ENCODE results near the gene CTIF.

Gene CTIF

GRCh38 chr18:48853588-48853987, 314.8 kb downstream of the CTIF start:
- DNase-seq (ENCODE audit: insufficient read length, low spot score), result no peak
- TF ChIP-seq POLR2AphosphoS5 (IDR thresholded peaks at IDR 0.05; ENCODE audit: low read depth, low read length), result no peak
- no peak for TF ChIP-seq PAX5 (IDR thresholded peaks at IDR 0.05; ENCODE audit: insufficient read depth, low read length, severe bottlenecking)
- no peak for TF ChIP-seq POLR2A (IDR thresholded peaks at IDR 0.05; ENCODE audit: low read depth, low read length)
- no peak for TF ChIP-seq SPI1 (IDR thresholded peaks at IDR 0.05; ENCODE audit: low read depth, low read length)
- no peak for TF ChIP-seq TAF1 (IDR thresholded peaks at IDR 0.05; ENCODE audit: low read depth, low read length)
- no peak for TF ChIP-seq POU2F2 (IDR thresholded peaks at IDR 0.05; ENCODE audit: low read depth, low read length)
- FAIRE-seq, result no peak

GRCh38 chr18:48854780-48855179, 315.9 kb downstream of the CTIF start:
- DNase-seq (ENCODE audit: insufficient read length, low spot score) (no peak), FAIRE-seq (no peak)
- TF ChIP-seq POLR2AphosphoS5 (IDR thresholded peaks at IDR 0.05; ENCODE audit: low read depth, low read length) (no peak), PAX5 (IDR thresholded peaks at IDR 0.05; ENCODE audit: insufficient read depth, low read length, severe bottlenecking) (no peak)

GRCh38 chr18:48855422-48856377, 316.9 kb downstream of the CTIF start:
- DNase-seq (ENCODE audit: insufficient read length, low spot score) (no peak), FAIRE-seq (peak; percentile 16)
- TF ChIP-seq POLR2AphosphoS5 (IDR thresholded peaks at IDR 0.05; ENCODE audit: low read depth, low read length) (no peak), PAX5 (IDR thresholded peaks at IDR 0.05; ENCODE audit: insufficient read depth, low read length, severe bottlenecking) (no peak), TAF1 (IDR thresholded peaks at IDR 0.05; ENCODE audit: low read depth, low read length) (no peak), SPI1 (IDR thresholded peaks at IDR 0.05; ENCODE audit: low read depth, low read length) (no peak), POU2F2 (IDR thresholded peaks at IDR 0.05; ENCODE audit: low read depth, low read length) (no peak), POLR2A (IDR thresholded peaks at IDR 0.05; ENCODE audit: low read depth, low read length) (no peak)

GRCh38 chr18:48857023-48857694, 318.3 kb downstream of the CTIF start:
- DNase-seq (ENCODE audit: insufficient read length, low spot score) (no peak), FAIRE-seq (no peak)
- TF ChIP-seq PAX5 (IDR thresholded peaks at IDR 0.05; ENCODE audit: insufficient read depth, low read length, severe bottlenecking), result no peak
- TF ChIP-seq POLR2A (IDR thresholded peaks at IDR 0.05; ENCODE audit: low read depth, low read length), result no peak
- TF ChIP-seq POLR2AphosphoS5 (IDR thresholded peaks at IDR 0.05; ENCODE audit: low read depth, low read length), result no peak
- no peak for TF ChIP-seq POU2F2 (IDR thresholded peaks at IDR 0.05; ENCODE audit: low read depth, low read length)
- no peak for TF ChIP-seq TAF1 (IDR thresholded peaks at IDR 0.05; ENCODE audit: low read depth, low read length)
- TF ChIP-seq SPI1 (IDR thresholded peaks at IDR 0.05; ENCODE audit: low read depth, low read length), result no peak

- TF ChIP-seq POU2F2 (IDR thresholded peaks at IDR 0.05; ENCODE audit: low read depth, low read length), result no peak
- no peak for DNase-seq (ENCODE audit: insufficient read length, low spot score)
- FAIRE-seq, result no peak
Measured at GRCh38 chr18:48858676-48859075, 319.8 kb downstream of the CTIF start.

GRCh38 chr18:48859311-48860268, 320.8 kb downstream of the CTIF start:
- FAIRE-seq, result no peak
- TF ChIP-seq POU2F2 (IDR thresholded peaks at IDR 0.05; ENCODE audit: low read depth, low read length), result no peak

GRCh38 chr18:48860269-48861180, 321.7 kb downstream of the CTIF start:
- TF ChIP-seq POU2F2 (IDR thresholded peaks at IDR 0.05; ENCODE audit: low read depth, low read length) (no peak), PAX5 (IDR thresholded peaks at IDR 0.05; ENCODE audit: insufficient read depth, low read length, severe bottlenecking) (no peak)
- no peak for DNase-seq (ENCODE audit: insufficient read length, low spot score)
- no peak for FAIRE-seq

More at GRCh38 chr18:48859311-48860268, 320.8 kb downstream of the CTIF start:
- no peak for DNase-seq (ENCODE audit: insufficient read length, low spot score)

GRCh38 chr18:48861181-48861708, 322.4 kb downstream of the CTIF start:
- DNase-seq (ENCODE audit: insufficient read length, low spot score), result no peak

More at GRCh38 chr18:48861181-48861708, 322.4 kb downstream of the CTIF start:
- no peak for FAIRE-seq
- no peak for TF ChIP-seq PAX5 (IDR thresholded peaks at IDR 0.05; ENCODE audit: insufficient read depth, low read length, severe bottlenecking)
- TF ChIP-seq TAF1 (IDR thresholded peaks at IDR 0.05; ENCODE audit: low read depth, low read length), result no peak
- no peak for TF ChIP-seq POLR2A (IDR thresholded peaks at IDR 0.05; ENCODE audit: low read depth, low read length)
- TF ChIP-seq POU2F2 (IDR thresholded peaks at IDR 0.05; ENCODE audit: low read depth, low read length), result no peak
- no peak for TF ChIP-seq SPI1 (IDR thresholded peaks at IDR 0.05; ENCODE audit: low read depth, low read length)
- TF ChIP-seq POLR2AphosphoS5 (IDR thresholded peaks at IDR 0.05; ENCODE audit: low read depth, low read length), result no peak

All from GM12891 (cell line).